GM13976 (cell line): ENCODE measurements around the gene NAALADL2.

Experiments
- DNase-seq: peaks from one replicate; pipeline ENCODE4 v3.0.0; 2012; ENCODE audit warnings: low spot score
- CTCF ChIP-seq: IDR thresholded peaks from 2 replicates; pipeline ENCODE4 v1.5.1; 2012; ENCODE audit warnings: borderline replicate concordance, mild to moderate bottlenecking; ENCODE audit not compliant: insufficient read depth; ENCODE audit errors: extremely low read depth, missing control alignments, control extremely low read depth
- in situ Hi-C: fragments of 300-500 bp; cut with MboI; formaldehyde crosslinking; loops from one replicate; pipeline ENCODE4 v1.12.0; 2022; ENCODE audit warnings: low sequenced_read_pairs, mixed read lengths, inconsistent platforms; ENCODE audit not compliant: unreplicated experiment

NAALADL2 gene

GRCh38 chr3:175144368-175144767, 285.2 kb downstream of the NAALADL2 start:
- no peak for TF ChIP-seq CTCF
- in situ Hi-C loops: no loop called here
- DNase-seq: no peak

- no peak for DNase-seq
- no peak for TF ChIP-seq CTCF
- in situ Hi-C loops: no loop called here
Observed at GRCh38 chr3:175146258-175146657, 287.1 kb downstream of the NAALADL2 start.

DNA sequence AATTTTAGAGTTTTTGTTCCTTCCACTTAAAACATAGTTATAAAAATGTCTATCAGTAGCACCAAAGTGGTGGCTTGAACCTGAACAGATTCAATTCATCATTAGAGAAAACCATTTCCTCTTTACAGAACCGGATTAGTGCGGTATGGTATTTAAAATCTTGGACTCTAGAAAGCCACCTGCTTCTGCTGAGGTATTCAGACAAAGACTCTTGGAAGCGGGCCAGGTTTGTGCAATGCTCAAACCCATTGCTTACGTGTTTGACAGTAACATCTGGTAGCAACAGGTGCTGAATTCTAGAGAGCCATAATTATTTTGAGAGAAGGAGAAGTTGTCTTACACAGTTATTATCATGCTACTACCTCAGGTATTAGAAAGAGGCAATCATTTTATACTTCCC, 290.5 kb downstream of the NAALADL2 start:
- no peak for TF ChIP-seq CTCF
- in situ Hi-C loops: no loop called here
- DNase-seq: no peak

- TF ChIP-seq CTCF: no peak
- in situ Hi-C loops: no loop called here
- DNase-seq: no peak
Observed at GRCh38 chr3:175150812-175151401, 291.8 kb downstream of the NAALADL2 start.

- in situ Hi-C loops: no loop called here
- DNase-seq: no peak
- no peak for TF ChIP-seq CTCF
Observed at GRCh38 chr3:175153595-175153994, 294.5 kb downstream of the NAALADL2 start.

- in situ Hi-C loops: no loop called here
- DNase-seq: no peak
- TF ChIP-seq CTCF: no peak
Observed at GRCh38 chr3:175155172-175155571, 296.0 kb downstream of the NAALADL2 start.
